Upper lobe of right lung (tissue), 1 donor: Measurements from ENCODE around the gene MED27. TPM values are rescaled to one million over a fixed set of nuclear protein-coding genes. Genes with fewer than 3 reads are reported as not detected.

ENCODE experiments used
- ATAC-seq: fragments of 200-7000 bp; cut with Tn5 transposase; one replicate; pipeline ENCODE4 v1.9.1; 2020; ENCODE audit warnings: mild to moderate bottlenecking, moderate library complexity
- DNase-seq: peaks from one replicate; pipeline ENCODE4 v3.0.0-alpha.2; 2020
- H3K27ac ChIP-seq: fragments of 200-600 bp; one replicate; pipeline ENCODE4 v1.8.0; 2022
- H3K27me3 ChIP-seq: fragments of 200-600 bp; one replicate; pipeline ENCODE4 v1.8.0; 2022; ENCODE audit warnings: mild to moderate bottlenecking
- H3K36me3 ChIP-seq: fragments of 200-600 bp; one replicate; pipeline ENCODE4 v1.8.0; 2022
- H3K4me1 ChIP-seq: fragments of 200-600 bp; one replicate; pipeline ENCODE4 v1.8.0; 2022
- H3K4me3 ChIP-seq: fragments of 200-600 bp; one replicate; pipeline ENCODE4 v1.8.0; 2022; ENCODE audit warnings: mild to moderate bottlenecking
- H3K9me3 ChIP-seq: fragments of 200-600 bp; one replicate; pipeline ENCODE4 v1.8.0; 2022
- intact Hi-C: fragments of 100-400 bp; cut with DNase I; formaldehyde crosslinking; loops from one replicate; pipeline ENCODE4 v1.11.0; 2022
- total RNA-seq: library from RNA; stranded (reverse); fragmentation: NEBNext Ultra II Directional; extraction: Animal tissue kit (Norgen Biotek cat#: 25700); gene quantifications from one replicate; pipeline ENCODE4 v1.2.1, GENCODE V29; 2021
- TF ChIP-seq, protein P1 (sequence below): fragments of 200-600 bp; IDR thresholded peaks from one replicate; pipeline ENCODE4 v1.8.0; 2022; ENCODE audit warnings: antibody characterized with exemption
- donor health status: DM: no; HTN: yes; CAD: no; lungs with severe emphysema.

Gene MED27
- total RNA-seq, 1 donor from 2014 or later = 14.2 TPM

GRCh38 chr9:132040808-132041207 lies 38.9 kb downstream of the MED27 start:
- ATAC-seq (no peak), DNase-seq (no peak)
- no peaks in the 10 kb centered on the region for H3K9me3 ChIP-seq
- no peaks in the 10 kb centered on the region for H3K4me1 ChIP-seq
- TF ChIP-seq, protein P1, sequence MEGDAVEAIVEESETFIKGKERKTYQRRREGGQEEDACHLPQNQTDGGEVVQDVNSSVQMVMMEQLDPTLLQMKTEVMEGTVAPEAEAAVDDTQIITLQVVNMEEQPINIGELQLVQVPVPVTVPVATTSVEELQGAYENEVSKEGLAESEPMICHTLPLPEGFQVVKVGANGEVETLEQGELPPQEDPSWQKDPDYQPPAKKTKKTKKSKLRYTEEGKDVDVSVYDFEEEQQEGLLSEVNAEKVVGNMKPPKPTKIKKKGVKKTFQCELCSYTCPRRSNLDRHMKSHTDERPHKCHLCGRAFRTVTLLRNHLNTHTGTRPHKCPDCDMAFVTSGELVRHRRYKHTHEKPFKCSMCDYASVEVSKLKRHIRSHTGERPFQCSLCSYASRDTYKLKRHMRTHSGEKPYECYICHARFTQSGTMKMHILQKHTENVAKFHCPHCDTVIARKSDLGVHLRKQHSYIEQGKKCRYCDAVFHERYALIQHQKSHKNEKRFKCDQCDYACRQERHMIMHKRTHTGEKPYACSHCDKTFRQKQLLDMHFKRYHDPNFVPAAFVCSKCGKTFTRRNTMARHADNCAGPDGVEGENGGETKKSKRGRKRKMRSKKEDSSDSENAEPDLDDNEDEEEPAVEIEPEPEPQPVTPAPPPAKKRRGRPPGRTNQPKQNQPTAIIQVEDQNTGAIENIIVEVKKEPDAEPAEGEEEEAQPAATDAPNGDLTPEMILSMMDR = no peak
- no peak overlapping the region for H3K4me3 ChIP-seq
- H3K27ac ChIP-seq = no peak overlapping the region
- H3K36me3 ChIP-seq = no peaks in the 10 kb centered on the region
- intact Hi-C loops = no loop called here
- H3K27me3 ChIP-seq = no peaks in the 10 kb centered on the region

DNA sequence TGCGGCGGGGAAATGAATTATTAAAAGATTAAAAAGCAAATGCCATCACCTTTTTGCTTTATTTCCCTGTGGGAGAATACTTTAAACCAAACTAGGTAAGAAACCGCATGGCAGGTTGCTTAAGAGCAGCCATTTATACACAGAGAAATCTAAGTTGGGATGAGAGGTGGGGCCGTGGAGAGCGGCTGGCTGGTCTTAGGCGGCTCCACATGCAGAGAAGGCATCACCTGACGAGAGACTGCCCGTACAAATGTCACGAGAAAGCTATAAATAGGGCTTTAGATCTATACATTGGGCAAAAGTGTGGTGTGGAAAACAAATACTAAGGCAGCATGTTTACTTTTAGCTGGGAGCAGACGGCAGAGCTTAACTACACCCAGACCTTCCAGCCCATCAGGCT lies 39.4 kb downstream of the MED27 start:
- TF ChIP-seq, protein P1 = no peak
- no peaks in the 10 kb centered on the region for H3K9me3 ChIP-seq
- no peak overlapping the region for H3K4me3 ChIP-seq
- no peak for ATAC-seq
- DNase-seq = no peak
- intact Hi-C loops = no loop called here
- H3K36me3 ChIP-seq = no peaks in the 10 kb centered on the region
- H3K27me3 ChIP-seq = no peaks in the 10 kb centered on the region
- no peak overlapping the region for H3K27ac ChIP-seq
- H3K4me1 ChIP-seq = no peaks in the 10 kb centered on the region

DNA sequence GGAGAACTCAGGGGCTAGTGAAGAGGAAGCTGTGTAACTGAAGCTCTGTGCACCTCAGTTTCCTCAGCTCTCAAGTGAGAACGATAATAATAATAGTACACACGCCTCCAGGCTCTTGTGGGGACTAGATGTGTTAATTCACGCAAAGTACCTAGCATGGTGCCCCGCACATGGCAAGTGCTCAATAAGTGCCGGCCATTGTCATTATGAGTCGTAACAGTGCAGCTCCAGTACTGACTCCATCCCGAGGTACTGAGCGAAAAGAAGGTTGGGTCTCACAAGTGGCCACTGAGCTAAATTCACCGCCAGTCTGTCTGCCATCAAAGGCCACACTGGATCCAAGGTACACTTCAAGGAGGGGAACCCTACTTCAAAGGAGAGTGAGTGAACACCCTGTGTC lies 40.4 kb downstream of the MED27 start:
- no peak overlapping the region for H3K4me3 ChIP-seq
- DNase-seq (no peak), ATAC-seq (no peak)
- no peaks in the 10 kb centered on the region for H3K9me3 ChIP-seq
- no peaks in the 10 kb centered on the region for H3K36me3 ChIP-seq
- H3K27me3 ChIP-seq = no peaks in the 10 kb centered on the region
- TF ChIP-seq, protein P1 = no peak
- intact Hi-C loops = no loop called here
- H3K4me1 ChIP-seq = no peaks in the 10 kb centered on the region
- no peak overlapping the region for H3K27ac ChIP-seq

- no peaks in the 10 kb centered on the region for H3K27me3 ChIP-seq
- TF ChIP-seq, protein P1 = no peak
- no peak overlapping the region for H3K4me3 ChIP-seq
- H3K27ac ChIP-seq = no peak overlapping the region
- H3K4me1 ChIP-seq = peaks cover 4% of the 10 kb centered on the region
- no peaks in the 10 kb centered on the region for H3K9me3 ChIP-seq
- no peak for ATAC-seq
- DNase-seq = no peak
- H3K36me3 ChIP-seq = no peaks in the 10 kb centered on the region
- intact Hi-C loops = no loop called here
Measured at GRCh38 chr9:132037458-132037857, 42.2 kb downstream of the MED27 start.

DNA sequence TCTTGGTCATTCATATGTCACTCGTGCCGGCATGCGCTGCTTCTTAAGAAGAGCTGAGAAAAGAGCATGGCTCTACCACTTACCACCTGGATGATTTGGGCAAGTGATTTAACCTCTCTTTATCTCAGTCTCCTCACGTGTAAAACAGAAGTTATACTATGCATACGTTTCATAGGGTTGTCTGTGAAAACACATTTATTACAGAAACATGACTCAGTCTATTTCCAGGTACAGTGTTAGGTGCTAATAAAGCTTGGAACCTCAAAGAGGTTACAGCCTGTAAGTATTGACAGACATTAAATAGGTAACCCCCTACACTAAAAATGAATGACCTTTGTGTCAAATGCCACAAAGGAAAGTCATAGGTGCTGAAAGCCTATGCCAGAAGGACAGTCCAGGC lies 43.1 kb downstream of the MED27 start:
- DNase-seq (no peak), ATAC-seq (no peak)
- Histone ChIP-seq H3K36me3 (no peaks in the 10 kb centered on the region), H3K4me1 (peaks cover 10% of the 10 kb centered on the region), H3K27ac (no peak overlapping the region), H3K9me3 (no peaks in the 10 kb centered on the region), H3K27me3 (no peaks in the 10 kb centered on the region), H3K4me3 (no peak overlapping the region)
- TF ChIP-seq, protein P1 = no peak
- intact Hi-C loops = no loop called here

DNA sequence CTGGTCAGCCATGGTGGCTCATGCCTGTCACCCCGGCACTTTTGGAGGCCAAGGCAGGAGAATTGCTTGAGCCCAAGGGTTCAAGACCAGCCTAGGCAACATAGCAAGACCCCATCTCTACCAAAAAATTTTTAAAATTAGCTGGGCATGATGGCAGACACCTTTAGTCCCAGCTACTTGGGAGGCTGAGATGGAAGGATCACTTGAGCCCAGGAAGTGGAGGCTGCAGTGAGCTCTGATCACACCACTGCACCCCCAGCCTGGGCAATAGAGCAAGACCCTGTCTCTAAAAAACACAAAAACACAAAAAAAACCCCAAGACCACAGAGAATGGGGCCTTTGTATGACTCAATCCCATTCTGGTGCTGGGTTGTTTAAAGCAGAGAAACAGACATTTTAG lies 44.0 kb downstream of the MED27 start:
- no peak overlapping the region for H3K27ac ChIP-seq
- peaks cover 10% of the 10 kb centered on the region for H3K4me1 ChIP-seq
- H3K36me3 ChIP-seq = no peaks in the 10 kb centered on the region
- DNase-seq (no peak), ATAC-seq (no peak)
- no peaks in the 10 kb centered on the region for H3K9me3 ChIP-seq
- intact Hi-C loops = no loop called here
- H3K27me3 ChIP-seq = no peaks in the 10 kb centered on the region
- TF ChIP-seq, protein P1 = no peak
- H3K4me3 ChIP-seq = no peak overlapping the region
